Measurements from ENCODE around the gene TAMALIN.

GRCh38 chr12:51962737-51963136 is 44.0 kb upstream of the TAMALIN start:
- TF ChIP-seq CTCF (IDR thresholded peaks at IDR 0.05 in 8 of 11, conservative IDR thresholded peaks at IDR 0.05 in 3 of 11) (no peak), POLR2A (IDR thresholded peaks at IDR 0.05) (no peak), POLR2AphosphoS5 (IDR thresholded peaks at IDR 0.05) (no peak)

All from spleen (tissue), 7 donors.